22Rv1 (cell line): ENCODE data around the gene ARHGAP25.

Source experiments
- CTCF ChIP-seq: fragments of 450-650 bp; IDR thresholded peaks from 2 replicates; pipeline ENCODE4 v1.5.1; 2017; ENCODE audit warnings: mild to moderate bottlenecking
- ZFX ChIP-seq: fragments of 450-650 bp; IDR thresholded peaks from 2 replicates; pipeline ENCODE4 v1.6.1; 2017; ENCODE audit warnings: antibody characterized with exemption, borderline replicate concordance

DNA sequence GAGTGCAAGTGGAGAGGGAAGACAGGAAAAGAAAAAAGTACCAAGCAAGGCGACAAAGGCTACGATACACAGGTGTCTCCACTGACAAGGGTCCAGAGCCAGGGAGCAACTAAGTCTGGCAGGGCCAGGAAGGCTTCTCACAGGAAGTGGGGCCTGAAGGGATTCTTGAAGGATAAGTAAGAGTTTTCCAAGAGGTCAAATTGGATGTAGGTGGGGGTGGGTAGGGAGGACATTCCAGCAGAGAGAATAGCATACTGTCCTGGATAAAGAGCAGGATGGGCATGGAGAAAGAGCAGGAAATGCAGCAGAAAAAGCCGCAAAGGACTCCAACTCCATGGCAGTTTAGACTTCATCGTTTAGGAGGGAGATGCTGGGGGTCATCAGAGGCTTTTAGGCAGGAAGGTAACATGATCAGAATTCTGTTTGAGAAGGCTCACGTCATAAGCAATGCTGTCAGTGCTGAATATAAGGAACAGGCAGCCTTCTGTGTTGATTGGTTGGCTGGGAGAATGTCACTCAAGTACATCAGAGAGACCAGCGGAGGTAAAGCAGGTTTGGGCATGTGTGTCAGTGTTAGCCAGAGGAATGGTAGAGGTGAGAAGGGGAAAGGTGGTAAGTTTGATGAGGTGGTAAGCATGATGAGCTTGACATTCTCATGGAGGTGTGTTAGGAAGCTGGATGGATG, 35.1 kb downstream of the ARHGAP25 start:
- no peak for TF ChIP-seq CTCF
- TF ChIP-seq ZFX: no peak
